CD4-positive, alpha-beta T cell (primary cell): ENCODE measurements around the gene YES1. TPM values are rescaled to one million over a fixed set of nuclear protein-coding genes. Genes with fewer than 3 reads are reported as not detected.
"Not testable (repeated sequence)": the region's sequence is repeated elsewhere in the genome, so short reads cannot be mapped to it uniquely, and the experiment has no call there.

Experiments used
- ATAC-seq: fragments of 200-7000 bp; cut with Tn5 transposase; one replicate; pipeline ENCODE4 v1.10.0; 2022; ENCODE audit warnings: mild to moderate bottlenecking; ENCODE audit not compliant: poor library complexity
- CTCF ChIA-PET: fragments of 350-600 bp; sonication (Branson Sonifier 250); formaldehyde crosslinking; loops from one replicate; lab custom pipeline; 2021; ENCODE audit warnings: antibody characterized with exemption, inconsistent platforms; lab: Charles Lee
- POLR2A ChIA-PET: fragments of 350-600 bp; sonication (Branson Sonifier 250); formaldehyde crosslinking; loops from one replicate; lab custom pipeline; 2021; ENCODE audit warnings: antibody characterized with exemption, inconsistent platforms; lab: Charles Lee
- DNase-seq, 14 experiments: peaks; one replicate each; pipeline ENCODE4 v3.0.0-alpha.2; 2013 to 2020; ENCODE audit warnings: mixed read lengths in 2 of 14
- H3K27ac ChIP-seq, 2 donors: one replicate each; pipeline versions ENCODE4 v1.5.1 to v1.7.0; 2013; ENCODE audit warnings: low read length in 2 of 2, low read depth in 1 of 2, mild to moderate bottlenecking in 1 of 2
- H3K27me3 ChIP-seq, 2 experiments: 1 replicate in 1 of 2; 2 replicates in 1 of 2; pipeline versions ENCODE4 v1.6.1 to v1.7.0; 2013; ENCODE audit warnings: low read length in 2 of 2, control low read depth in 1 of 2, mild to moderate bottlenecking in 1 of 2, moderate library complexity in 1 of 2; ENCODE audit not compliant: insufficient read depth in 2 of 2, control insufficient read depth in 1 of 2
- H3K36me3 ChIP-seq: one replicate; pipeline ENCODE4 v1.6.1; 2013; ENCODE audit warnings: low read length, control low read depth; ENCODE audit not compliant: insufficient read depth
- H3K4me1 ChIP-seq: one replicate; pipeline ENCODE4 v1.6.1; 2013; ENCODE audit warnings: low read length, control low read depth; ENCODE audit not compliant: insufficient read depth
- H3K4me3 ChIP-seq: one replicate; pipeline ENCODE4 v1.5.1; 2013; ENCODE audit warnings: mild to moderate bottlenecking, low read length, moderate library complexity
- H3K9me3 ChIP-seq, 2 experiments: 1 replicate in 1 of 2; 2 replicates in 1 of 2; pipeline versions ENCODE4 v1.6.1 to v1.7.0; 2013; ENCODE audit warnings: low read length in 2 of 2, mild to moderate bottlenecking in 2 of 2, control low read depth in 1 of 2, moderate library complexity in 1 of 2; ENCODE audit not compliant: control insufficient read depth in 1 of 2, insufficient read depth in 1 of 2
- H3K27ac Mint-ChIP-seq: one replicate; pipeline ENCODE4 v1.8.0; 2020; ENCODE audit warnings: mixed read lengths
- H3K27me3 Mint-ChIP-seq: one replicate; pipeline ENCODE4 v1.8.0; 2021; ENCODE audit warnings: mixed read lengths
- H3K36me3 Mint-ChIP-seq: one replicate; pipeline ENCODE4 v1.8.0; 2021; ENCODE audit warnings: low read depth, mixed read lengths
- H3K4me1 Mint-ChIP-seq: one replicate; pipeline ENCODE4 v1.8.0; 2021; ENCODE audit warnings: low read depth, mixed read lengths
- H3K4me3 Mint-ChIP-seq: one replicate; pipeline ENCODE4 v1.8.0; 2020; ENCODE audit warnings: mild to moderate bottlenecking, mixed read lengths
- H3K9me3 Mint-ChIP-seq: one replicate; pipeline ENCODE4 v1.8.0; 2020; ENCODE audit warnings: mixed read lengths
- CTCF ChIP-seq: fragments of 200-600 bp; IDR thresholded peaks from one replicate; pipeline ENCODE4 v1.8.0; 2022; ENCODE audit warnings: antibody characterized with exemption, mild to moderate bottlenecking
- intact Hi-C, 2 experiments: fragments of 100-400 bp; cut with DNase I in 1 of 2; cut with micrococcal nuclease in 1 of 2; formaldehyde crosslinking; loops; one replicate each; pipeline versions ENCODE4 v1.15.1 to v1.9.0; 2023 to 2025; cut with DNase I, micrococcal nuclease
- total RNA-seq, 174 experiments: library from RNA in 2 of 174; stranded (reverse) in 2 of 174; gene quantifications; one replicate each; pipeline ENCODE4 v1.2.3 and lab custom pipeline; 2021 to 2026

YES1 gene
- total RNA-seq, 2 experiments from 2014 or later = 17.6 to 19.8 TPM

DNA sequence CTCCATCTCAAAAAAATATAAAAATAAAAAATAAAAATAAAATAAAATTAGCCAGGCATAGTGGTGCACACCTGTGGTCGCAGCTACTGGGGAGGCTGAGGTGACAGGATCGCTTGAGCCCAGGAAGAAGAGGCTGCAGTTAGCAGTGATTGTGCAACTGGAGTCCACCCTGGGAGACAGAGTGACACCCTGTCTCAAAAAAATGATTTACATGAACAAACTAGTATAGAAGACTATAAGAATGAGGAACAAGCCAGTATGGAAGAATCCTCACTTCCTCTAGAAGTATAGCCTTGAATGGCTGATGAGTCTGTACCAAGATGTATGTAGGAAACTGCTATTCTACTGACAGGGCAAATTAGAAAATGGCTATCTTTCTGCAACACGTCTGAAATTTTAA lies 10.9 kb downstream of the YES1 start:
- no peak overlapping the region for H3K4me3 ChIP-seq
- no peaks in the 10 kb centered on the region for H3K27me3 Mint-ChIP-seq
- H3K9me3 ChIP-seq = no peaks in the 10 kb centered on the region
- CTCF ChIA-PET = interaction anchor here (1.2 kb wide), 1 partner anchor 38 kb away, joined by 3 read pairs; no protein-coding TSS in a partner anchor
- POLR2A ChIA-PET = no interaction called here
- H3K9me3 Mint-ChIP-seq = no peaks in the 10 kb centered on the region
- intact Hi-C loops = no loop called here
- no peaks in the 10 kb centered on the region for H3K4me1 ChIP-seq
- TF ChIP-seq CTCF = no peak
- DNase-seq = no peak
- H3K27me3 ChIP-seq = no peaks in the 10 kb centered on the region
- H3K27ac ChIP-seq = no peak overlapping the region
- H3K36me3 ChIP-seq = no peaks in the 10 kb centered on the region
- H3K36me3 Mint-ChIP-seq = no peaks in the 10 kb centered on the region
- H3K27ac Mint-ChIP-seq = no peak overlapping the region
- peaks cover 72% of the 10 kb centered on the region for H3K4me1 Mint-ChIP-seq
- no peak overlapping the region for H3K4me3 Mint-ChIP-seq
- no peak for ATAC-seq

- ATAC-seq = no peak
- H3K27me3 Mint-ChIP-seq = no peaks in the 10 kb centered on the region
These were observed 12.1 kb downstream of the YES1 start for GRCh38 chr18:799943-800342.

DNA sequence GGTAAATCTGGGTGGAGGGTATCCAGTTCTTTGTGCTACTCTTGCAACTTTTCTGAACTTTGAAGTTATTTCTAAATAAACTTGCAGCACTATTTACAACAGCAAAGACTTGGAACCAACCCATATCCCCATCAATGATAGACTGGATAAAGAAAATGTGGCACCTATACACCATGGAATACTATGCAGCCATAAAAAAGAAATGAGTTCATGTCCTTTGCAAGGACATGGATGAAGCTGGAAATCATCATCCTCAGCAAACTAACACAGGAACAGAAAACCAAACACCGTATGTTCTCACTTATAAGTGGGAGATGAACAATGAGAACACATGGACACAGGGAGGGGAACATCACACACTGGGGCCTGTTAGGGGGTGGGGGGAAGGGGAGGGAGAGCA lies 16.7 kb downstream of the YES1 start:
- H3K4me3 Mint-ChIP-seq, H3K4me3 ChIP-seq, H3K27me3 ChIP-seq, H3K4me1 ChIP-seq, DNase-seq, H3K27ac Mint-ChIP-seq, H3K36me3 Mint-ChIP-seq, H3K9me3 ChIP-seq, ATAC-seq, H3K27ac ChIP-seq, H3K27me3 Mint-ChIP-seq, CTCF ChIA-PET, H3K9me3 Mint-ChIP-seq, H3K36me3 ChIP-seq: not testable (repeated sequence)
- POLR2A ChIA-PET = interaction anchor here (1.3 kb wide), 1 partner anchor 16 kb away, joined by 4 read pairs; the partner anchor contains the start of gene YES1
- intact Hi-C loops = loop anchor here in 1 of 2 experiments (5.0 kb wide), 1 partner anchor 37 kb away; no protein-coding TSS in a partner anchor
- peaks cover 58% of the 10 kb centered on the region for H3K4me1 Mint-ChIP-seq

More at GRCh38 chr18:799943-800342, 12.1 kb downstream of the YES1 start:
- Histone ChIP-seq H3K4me1 (no peaks in the 10 kb centered on the region), H3K27me3 (no peaks in the 10 kb centered on the region), H3K4me3 (no peak overlapping the region), H3K9me3 (no peaks in the 10 kb centered on the region), H3K27ac (no peak overlapping the region), H3K36me3 (no peaks in the 10 kb centered on the region)
- no peak for DNase-seq
- intact Hi-C loops = loop anchor here in 1 of 2 experiments (5.0 kb wide), 1 partner anchor 32 kb away; no protein-coding TSS in a partner anchor
- TF ChIP-seq CTCF = no peak
- Mint-ChIP-seq H3K4me1 (peaks cover 69% of the 10 kb centered on the region), H3K9me3 (no peaks in the 10 kb centered on the region), H3K27ac (no peak overlapping the region), H3K36me3 (no peaks in the 10 kb centered on the region), H3K4me3 (no peak overlapping the region)
- ChIA-PET CTCF (interaction anchor here (1.2 to 2.1 kb wide), 2 partner anchors 30 to 39 kb away, joined by 3 to 9 read pairs; no protein-coding TSS in a partner anchor), POLR2A (interaction anchor here (1.0 to 1.1 kb wide), 4 partner anchors 12 to 30 kb away, joined by 3 to 4 read pairs (median 3); no protein-coding TSS in a partner anchor)

DNA sequence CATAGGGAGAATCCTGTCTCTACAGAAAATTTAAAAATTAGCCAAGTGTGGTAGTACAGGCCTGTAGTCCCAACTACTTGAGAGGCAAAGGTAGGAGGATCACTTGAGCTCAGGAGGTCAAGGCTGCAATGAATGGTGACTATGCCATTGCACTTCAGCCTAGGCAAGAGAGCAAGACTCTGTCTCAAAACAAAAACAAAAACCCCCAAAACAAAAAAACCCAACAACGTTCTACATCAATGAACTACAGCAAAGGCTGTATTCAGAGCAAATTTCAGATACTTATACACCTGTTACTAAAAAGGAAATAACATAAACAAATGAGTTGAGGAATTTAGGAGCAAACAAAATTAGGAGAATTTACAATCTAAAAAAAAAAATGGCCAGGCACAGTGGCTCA lies 22.6 kb downstream of the YES1 start:
- ATAC-seq = no peak
- intact Hi-C loops = no loop called here
- CTCF ChIA-PET = no interaction called here

More for the DNA sequence above, 22.6 kb downstream of the YES1 start:
- Mint-ChIP-seq H3K4me3 (no peak overlapping the region), H3K27me3 (no peaks in the 10 kb centered on the region), H3K4me1 (peaks cover 47% of the 10 kb centered on the region), H3K27ac (no peak overlapping the region), H3K36me3 (no peaks in the 10 kb centered on the region), H3K9me3 (no peaks in the 10 kb centered on the region)
- Histone ChIP-seq H3K27ac (no peak overlapping the region), H3K4me1 (peaks cover 6% of the 10 kb centered on the region), H3K4me3 (no peak overlapping the region), H3K9me3 (no peaks in the 10 kb centered on the region), H3K36me3 (no peaks in the 10 kb centered on the region), H3K27me3 (no peaks in the 10 kb centered on the region)
- DNase-seq = no peak
- TF ChIP-seq CTCF = no peak
- POLR2A ChIA-PET = interaction anchor here (0.8 kb wide), 1 partner anchor 24 kb away, joined by 4 read pairs; no protein-coding TSS in a partner anchor
